ENCODE measurements around the gene DQX1. TPM values are rescaled to one million over a fixed set of nuclear protein-coding genes. Genes with fewer than 3 reads are reported as not detected.

DQX1 gene
- total RNA-seq, 1 experiment from 2014 or later, result 1.3 TPM

GRCh38 chr2:74550231-74550630 is 24.2 kb upstream of the DQX1 start (continued):
- TF ChIP-seq CDX4 (CRISPR knock-in tag; IDR thresholded peaks at IDR 0.05; ENCODE audit: borderline replicate concordance), result no peak
- no peak for TF ChIP-seq ZNF281 (CRISPR knock-in tag; IDR thresholded peaks at IDR 0.05)
- no peak for TF ChIP-seq ZNF396 (CRISPR knock-in tag; IDR thresholded peaks at IDR 0.05; ENCODE audit: borderline replicate concordance)
- TF ChIP-seq PRDM15 (CRISPR knock-in tag; IDR thresholded peaks at IDR 0.05), result no peak
- TF ChIP-seq ZMAT4 (CRISPR knock-in tag; IDR thresholded peaks at IDR 0.05), result no peak
- no peak for TF ChIP-seq ZNF512 (CRISPR knock-in tag; IDR thresholded peaks at IDR 0.05; ENCODE audit: borderline replicate concordance)
- no peak for TF ChIP-seq ZBTB43 (CRISPR knock-in tag; IDR thresholded peaks at IDR 0.05)
- no peak for TF ChIP-seq ATF1 (CRISPR knock-in tag; IDR thresholded peaks at IDR 0.05)
- TF ChIP-seq HMGXB4 (CRISPR knock-in tag; IDR thresholded peaks at IDR 0.05), result no peak
- TF ChIP-seq ZNF423 (CRISPR knock-in tag; IDR thresholded peaks at IDR 0.05), result no peak
- TF ChIP-seq OVOL2 (CRISPR knock-in tag; IDR thresholded peaks at IDR 0.05; ENCODE audit: borderline replicate concordance), result no peak
- no peak for TF ChIP-seq ZNF232 (CRISPR knock-in tag; IDR thresholded peaks at IDR 0.05)

Measured in WTC11 (cell line).